Skeletal muscle cell (primary cell): Measurements from ENCODE around the gene CMTM7.
"Not testable (repeated sequence)": the region's sequence is repeated elsewhere in the genome, so short reads cannot be mapped to it uniquely, and the experiment has no call there.

Experiments used
- DNase-seq: peaks from one replicate; pipeline ENCODE4 v3.0.0-alpha.2; 2010; ENCODE audit warnings: low read depth
- H3K4me3 ChIP-seq: 2 replicates; pipeline ENCODE4 v1.5.1; 2011; ENCODE audit warnings: low read depth, mild to moderate bottlenecking, control low read depth, low read length, moderate library complexity

CMTM7 gene

DNA sequence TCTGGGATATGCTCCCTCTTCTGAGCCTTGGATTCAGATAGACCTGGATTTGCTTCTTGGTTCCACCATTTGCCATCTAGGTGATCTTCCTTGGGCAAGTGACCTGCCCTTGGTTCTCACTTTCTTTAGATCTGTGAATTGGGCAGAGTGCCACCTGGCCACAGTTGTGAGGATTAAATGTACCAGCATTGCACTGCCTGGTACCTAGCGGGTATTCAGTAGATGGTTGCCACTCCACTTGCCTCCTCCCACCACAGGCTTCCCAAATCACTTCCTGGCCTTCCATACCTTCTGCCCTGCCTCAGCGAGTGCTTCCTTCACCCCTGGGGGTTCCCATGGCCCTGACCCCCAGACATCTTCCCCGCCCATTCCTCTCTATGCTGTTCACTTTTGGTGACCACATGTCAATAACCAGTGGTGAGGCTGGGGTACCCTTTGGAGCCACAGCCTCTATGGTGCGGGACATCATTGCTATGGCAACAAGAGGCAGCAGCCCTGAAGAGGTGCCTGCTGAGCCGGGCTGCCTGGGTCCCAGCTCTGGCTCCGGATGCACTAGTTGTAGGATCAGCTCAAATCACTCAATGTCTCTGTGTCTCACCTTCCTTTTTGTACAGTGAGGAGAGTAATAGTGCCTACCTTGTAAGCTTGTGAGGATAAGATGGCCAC lies 40.5 kb downstream of the CMTM7 start:
- no peak for DNase-seq
- no peak overlapping the region for H3K4me3 ChIP-seq

DNA sequence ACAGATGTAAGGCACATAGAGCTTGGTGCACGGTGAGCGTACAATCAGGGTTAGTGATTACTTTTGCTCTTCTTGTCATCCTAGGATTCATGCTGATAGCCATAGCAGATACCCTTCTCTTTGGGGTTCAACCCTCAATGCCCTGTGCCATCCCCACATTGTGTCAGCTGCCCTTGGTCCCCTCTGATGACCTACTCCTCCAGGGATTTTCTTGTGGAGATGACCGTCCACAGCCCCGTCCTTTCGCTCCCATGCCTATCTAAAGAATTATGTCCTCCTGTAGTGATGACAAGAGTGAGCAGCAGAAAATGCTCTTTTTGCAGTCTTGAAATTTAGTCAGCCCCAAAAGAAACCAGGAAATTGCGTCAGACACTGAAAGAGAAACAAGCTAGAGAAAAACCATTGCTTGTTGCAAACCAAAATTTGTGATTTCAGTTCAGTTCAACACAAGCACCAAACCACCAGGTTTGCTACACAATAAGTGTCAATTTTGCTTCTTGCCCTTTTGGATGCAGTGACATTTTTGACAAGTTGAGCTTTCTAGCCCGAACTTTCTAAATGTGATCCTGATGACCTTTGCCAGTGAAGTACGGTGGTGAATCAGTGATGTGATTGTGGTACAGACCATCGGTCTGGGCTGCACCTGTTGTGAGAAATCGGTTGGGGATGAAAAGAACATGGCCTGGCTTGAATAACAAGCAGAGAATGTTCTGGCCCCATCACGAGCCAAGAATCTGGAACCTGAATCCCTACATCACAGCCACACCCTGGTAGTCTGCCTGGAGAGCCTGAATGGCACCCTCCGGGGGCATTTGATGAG lies 41.3 kb downstream of the CMTM7 start:
- DNase-seq = no peak
- no peak overlapping the region for H3K4me3 ChIP-seq

DNA sequence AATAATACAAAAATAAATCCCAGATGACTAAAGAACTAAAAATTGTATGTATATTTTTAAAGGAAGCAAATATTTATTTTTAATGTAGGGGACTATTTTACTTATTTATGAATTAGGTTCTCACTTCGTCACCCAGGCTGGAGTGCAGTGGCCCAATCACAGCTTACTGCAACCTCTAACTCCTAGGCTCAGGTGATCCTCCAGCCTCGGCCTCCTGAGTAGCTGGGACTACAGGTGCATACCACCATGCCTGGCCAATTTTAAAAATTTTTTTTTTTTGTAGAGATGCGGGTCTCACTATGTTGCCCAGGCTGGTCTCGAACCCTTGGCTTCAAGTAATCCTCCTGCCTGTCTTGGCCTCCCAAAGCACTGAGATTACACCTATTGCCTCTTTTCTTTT lies 42.6 kb downstream of the CMTM7 start:
- no peak overlapping the region for H3K4me3 ChIP-seq
- DNase-seq = no peak

DNA sequence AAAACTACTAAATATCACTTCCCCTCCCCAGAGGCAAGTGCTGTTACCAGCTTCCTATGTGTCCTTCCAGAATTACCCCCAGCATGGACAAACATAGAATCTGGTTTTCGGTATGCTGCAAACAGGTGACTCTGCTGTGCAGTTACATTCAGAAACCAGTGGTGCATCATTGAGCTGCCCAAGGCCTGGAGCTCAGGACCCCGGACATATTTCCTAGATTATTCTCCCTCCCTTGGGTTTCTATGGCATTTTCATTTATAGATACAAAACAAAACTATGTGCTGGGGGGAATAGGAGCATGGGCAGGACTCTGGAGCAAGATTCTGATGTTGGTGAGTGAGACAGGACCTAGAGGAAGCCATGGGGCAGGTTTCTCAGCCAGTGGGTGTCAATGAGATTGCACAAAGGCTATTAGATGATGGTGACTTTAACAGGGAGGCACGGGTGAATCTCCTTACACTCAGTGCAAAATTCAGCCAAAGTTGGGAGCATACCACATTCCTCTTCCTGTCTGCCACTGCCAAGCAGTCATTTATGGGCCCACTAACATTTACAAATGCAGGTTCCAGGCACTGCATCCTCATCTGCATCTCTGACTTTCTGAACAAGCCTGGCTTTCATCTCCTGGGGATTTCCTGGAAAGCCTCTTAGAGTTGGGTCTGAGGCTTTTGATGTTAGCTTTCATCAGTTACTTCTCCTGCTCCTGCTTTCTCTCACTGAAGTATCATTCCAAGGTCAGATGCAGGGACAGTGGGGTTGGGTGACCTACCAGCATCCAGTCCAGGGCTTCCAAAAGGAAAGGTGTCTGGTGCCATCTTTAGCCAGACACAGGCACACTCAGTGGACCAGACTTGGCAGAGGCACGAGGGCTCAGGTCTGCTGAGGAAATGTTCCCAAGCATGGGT lies 44.5 kb downstream of the CMTM7 start:
- DNase-seq = no peak

DNA sequence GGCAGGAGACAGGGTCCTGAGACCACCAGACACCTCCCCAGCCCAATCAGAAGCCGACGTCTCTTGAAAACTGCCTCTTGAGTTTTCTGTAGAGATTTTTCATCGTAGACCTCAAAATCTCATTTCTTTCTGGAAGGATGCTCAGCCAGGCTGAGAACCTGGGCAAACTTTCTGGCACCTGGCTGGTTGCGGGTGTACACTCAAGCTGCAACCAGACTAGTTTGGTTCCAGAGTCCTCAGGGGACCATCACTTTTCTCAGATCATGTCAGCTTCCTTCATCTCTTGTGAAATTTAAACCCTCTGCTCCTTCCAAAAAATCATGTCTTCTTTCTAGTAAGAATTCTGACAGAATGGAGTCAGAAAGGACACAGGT lies 45.1 kb downstream of the CMTM7 start:
- DNase-seq = no peak
- H3K4me3 ChIP-seq = no peak overlapping the region

More for the DNA sequence above, 44.5 kb downstream of the CMTM7 start:
- no peak overlapping the region for H3K4me3 ChIP-seq

DNA sequence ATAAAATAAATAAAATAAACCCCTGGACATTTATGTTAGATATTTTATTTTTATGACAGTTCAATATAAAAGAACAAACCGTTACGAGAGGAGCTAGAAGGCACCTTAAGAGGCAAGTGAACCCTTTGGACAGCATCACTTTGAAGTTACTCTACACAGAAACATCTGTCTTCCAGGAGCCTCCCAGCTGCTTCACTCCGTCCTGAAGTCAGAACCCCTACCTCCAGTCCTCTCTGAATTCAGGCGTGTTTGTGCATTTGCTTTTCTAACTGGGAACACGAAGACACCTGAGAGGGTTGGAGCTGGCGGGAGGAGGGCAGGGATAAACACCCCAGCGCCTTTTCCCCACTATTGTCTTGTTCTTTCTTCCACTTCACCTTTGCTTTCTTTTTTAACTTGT lies 46.2 kb downstream of the CMTM7 start:
- no peak for DNase-seq
- H3K4me3 ChIP-seq = no peak overlapping the region

DNA sequence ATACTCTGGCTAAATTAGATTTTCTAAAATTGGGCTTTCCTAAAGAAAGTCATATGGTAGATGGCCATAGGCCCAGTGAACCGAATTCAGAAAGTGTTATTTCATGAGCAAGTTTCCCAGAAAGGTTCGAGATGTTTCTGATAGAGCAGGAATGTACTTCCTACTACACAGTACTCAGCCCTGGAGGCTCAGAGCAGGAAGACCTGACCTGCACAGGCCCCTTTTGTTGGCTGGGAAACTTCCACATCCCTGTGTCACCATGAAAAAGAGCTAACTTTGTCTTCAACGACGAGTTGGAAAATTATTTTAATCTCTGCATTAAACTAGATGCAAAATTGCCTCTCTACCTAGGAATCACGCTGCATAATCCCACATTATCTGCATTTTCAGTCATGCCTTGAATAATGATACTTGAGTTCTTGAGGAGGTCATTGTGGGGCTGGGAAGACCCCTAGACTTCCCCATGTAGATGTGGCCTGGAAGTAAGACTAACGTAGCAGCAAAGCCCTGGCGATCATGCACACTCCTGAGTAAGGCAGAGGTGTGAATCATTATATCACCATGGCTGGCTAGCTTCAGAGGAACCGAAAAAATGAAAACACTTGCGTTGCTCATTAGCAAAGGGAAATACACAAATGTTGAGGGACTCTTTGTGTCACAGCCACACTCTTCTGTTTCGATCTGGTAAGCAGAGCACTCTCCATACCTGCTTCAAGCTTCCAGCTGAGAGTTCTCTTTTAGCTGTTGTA lies 47.1 kb downstream of the CMTM7 start:
- no peak overlapping the region for H3K4me3 ChIP-seq
- no peak for DNase-seq

DNA sequence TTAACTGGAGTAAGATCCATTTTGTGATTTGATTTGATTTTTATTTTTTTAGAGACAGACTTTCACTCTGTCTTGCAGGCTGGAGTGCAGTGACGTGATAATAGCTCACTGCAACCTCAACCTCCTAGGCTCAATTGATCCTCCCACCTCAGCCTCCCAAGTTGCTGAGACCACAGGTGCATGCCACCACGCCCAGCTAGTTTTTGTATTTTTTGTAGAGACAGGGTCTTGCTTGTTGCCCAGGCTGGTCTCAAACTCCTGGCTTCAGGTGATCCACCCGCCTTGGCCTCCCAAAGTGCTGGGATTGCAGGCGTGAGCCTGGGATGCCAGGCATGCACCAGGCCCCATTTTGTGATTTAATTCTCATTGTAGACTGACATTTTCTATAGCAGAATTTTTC lies 47.8 kb downstream of the CMTM7 start:
- not testable (repeated sequence) for DNase-seq, H3K4me3 ChIP-seq

DNA sequence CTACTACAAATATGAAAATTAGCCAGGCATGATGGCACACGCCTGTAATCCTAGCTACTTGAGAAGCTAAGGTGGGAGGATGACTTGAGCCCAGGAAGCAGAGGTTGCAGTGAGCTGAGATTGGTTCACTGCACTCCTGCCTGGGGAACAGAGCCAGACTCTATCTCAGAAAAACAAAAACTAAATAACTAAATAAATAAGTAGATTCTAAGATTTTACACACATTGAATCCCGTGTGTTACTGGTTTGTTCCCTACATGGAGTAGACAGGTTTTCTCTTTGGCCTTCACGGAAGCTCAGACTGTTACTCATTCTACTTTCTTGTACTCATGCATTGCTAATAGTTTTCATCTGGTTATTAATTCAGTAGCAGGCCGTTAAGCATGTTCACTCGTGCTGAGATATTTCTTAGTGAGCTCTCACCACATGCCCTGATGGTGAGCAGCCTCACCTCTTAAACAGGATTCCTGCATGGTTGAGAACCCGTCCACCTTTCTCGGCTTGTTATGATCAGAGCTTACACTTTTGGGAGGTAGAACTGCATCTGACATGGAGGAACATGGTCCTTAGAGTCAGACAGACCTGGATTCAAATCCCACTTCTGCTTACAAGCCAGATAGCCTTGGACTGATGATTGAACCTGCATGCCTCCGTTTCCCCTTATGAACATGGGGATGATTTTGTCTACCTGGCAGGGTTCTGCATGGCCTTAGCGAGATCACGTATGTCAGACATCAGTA lies 49.1 kb downstream of the CMTM7 start:
- no peak for DNase-seq

DNA sequence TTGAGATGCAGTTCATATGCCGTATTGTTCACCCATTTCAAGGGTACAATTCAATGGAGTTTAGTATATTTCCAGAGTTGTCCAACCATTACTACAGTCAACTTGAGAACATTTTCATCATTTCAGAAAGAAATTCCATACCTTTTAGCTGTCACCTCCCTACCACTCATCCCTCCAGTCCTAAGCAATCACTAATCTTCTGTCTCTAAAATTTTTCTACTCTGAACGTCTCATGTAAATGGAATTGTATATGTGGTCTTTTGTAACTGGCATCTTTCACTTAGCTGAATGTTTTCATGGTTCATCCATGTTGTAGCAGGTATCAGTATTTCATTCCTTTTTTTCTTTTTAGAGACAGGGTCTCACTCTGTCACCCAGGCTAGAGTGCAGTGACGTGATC lies 51.1 kb downstream of the CMTM7 start:
- DNase-seq = no peak
- H3K4me3 ChIP-seq = no peak overlapping the region

More for the DNA sequence above, 49.1 kb downstream of the CMTM7 start:
- H3K4me3 ChIP-seq = no peak overlapping the region

DNA sequence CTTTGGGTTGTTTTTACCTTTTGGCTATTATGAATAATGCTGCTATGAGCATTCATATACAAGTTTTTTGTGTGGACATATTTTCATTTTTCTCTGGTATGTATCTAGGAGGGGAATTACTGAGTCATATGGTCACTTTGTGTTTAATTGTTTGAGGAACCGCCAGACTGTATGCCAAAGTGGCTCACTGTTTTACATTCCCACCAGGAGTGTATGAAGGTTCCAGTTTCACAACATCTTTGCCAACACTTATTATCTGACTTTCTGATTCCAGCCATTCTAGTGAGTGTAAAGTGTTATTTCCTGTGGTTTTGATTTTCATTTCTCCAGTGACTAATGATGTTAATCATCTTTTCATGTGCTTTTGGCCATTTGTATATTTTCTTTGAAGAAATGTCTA lies 51.8 kb downstream of the CMTM7 start:
- H3K4me3 ChIP-seq = no peak overlapping the region
- no peak for DNase-seq

DNA sequence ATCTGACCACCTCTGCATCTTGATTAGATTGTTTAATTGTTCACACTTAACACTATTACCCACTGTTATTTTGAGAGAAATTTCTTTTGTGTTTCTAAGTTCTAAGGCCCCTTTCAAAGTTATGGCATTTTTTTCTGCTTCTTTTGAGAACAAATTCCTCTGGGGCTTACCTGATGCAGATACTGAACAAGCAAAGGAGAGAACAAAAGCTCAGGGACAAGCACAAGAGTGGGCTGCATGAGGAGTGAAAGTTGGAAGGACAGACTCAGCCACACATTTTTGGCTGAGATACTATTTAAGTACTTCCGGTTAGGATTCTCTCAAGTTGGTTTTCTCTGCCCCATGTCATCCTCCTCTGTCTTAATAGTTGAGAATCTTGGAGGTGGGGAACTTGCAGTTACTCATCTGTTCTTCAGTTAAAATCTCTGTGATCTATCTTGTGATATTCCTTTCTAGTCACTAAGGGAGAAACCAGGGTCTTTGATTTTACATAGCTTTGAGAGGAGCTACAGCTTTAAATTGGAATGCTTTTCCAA lies 56.3 kb downstream of the CMTM7 start:
- DNase-seq = no peak

DNA sequence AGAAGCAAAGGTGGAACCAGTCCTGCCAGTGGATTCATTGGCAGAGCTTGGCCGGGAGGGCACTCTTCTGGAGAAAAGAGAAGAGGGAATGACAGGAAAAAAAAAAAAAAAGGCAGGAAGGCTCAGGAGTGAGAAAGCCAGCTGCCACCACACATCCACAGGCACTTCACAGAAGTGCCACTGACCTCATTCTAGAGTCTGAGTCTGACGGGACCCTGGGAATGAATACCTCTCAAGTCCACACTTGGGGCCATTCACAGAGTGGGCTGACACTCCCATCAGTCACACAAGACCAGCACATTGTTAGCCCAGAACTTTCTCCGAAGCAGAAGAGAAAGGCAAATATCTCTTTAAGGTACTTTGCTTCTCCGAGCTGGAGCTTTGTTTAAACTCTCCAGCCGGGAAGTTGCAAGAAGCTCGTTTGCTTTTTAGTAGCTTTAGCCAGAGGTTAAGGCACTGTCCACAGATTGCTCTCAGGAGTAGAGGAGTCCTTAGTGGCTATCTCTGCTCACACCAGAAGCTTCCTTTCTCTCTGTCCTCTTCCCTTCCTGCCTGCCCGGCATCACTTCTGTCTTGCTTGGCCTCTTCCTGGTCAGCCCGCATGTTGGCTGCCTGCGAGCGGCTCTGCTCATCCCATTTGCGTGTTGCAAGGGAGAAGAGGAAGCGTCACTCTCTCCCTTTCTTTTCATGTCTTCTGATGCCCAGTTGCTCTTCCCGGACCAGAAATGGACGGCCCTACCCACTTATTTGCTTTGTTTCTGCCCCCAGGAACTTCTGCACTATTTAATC lies 57.2 kb downstream of the CMTM7 start:
- H3K4me3 ChIP-seq = no peak overlapping the region
- no peak for DNase-seq

More for the DNA sequence above, 56.3 kb downstream of the CMTM7 start:
- no peak overlapping the region for H3K4me3 ChIP-seq

DNA sequence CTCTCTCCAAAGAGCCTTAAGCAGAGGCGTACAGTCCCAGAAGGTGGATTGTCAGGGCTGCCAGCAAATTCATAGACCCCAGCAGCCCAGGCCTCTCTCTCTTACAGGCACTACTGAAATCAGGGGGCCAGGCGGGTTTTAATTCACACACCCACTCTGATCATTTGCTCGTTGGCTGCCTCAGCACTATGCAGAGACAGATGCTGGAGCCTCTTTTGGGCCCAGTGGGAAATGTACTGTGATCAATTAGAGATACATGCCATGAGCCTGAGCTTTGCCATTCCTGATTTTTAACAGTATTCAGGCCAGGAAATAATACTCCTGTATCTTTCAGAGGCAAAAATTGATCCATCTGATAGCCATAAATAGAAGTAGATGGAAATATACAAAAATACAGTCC lies 58.0 kb downstream of the CMTM7 start:
- DNase-seq = no peak
- H3K4me3 ChIP-seq = no peak overlapping the region

DNA sequence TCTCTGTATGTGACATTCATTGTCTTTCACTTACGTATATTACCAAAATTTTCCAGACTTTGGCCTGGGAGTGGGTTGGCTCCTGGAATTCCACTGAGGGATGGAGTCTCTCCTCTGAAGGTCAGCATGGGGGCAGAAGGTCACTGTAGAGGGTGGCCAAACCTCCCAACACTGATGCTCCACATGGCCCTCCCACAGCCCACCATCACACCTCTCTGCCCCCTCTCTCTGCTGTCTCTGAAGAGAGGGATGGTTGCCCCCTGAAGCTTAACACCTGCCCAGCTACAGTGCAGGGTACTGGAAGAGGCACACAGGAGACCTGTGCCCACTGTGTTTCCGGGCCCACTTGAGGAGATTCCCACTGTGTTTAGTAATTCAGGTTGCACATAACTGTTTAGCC lies 58.8 kb downstream of the CMTM7 start:
- DNase-seq = no peak
- H3K4me3 ChIP-seq = no peak overlapping the region

DNA sequence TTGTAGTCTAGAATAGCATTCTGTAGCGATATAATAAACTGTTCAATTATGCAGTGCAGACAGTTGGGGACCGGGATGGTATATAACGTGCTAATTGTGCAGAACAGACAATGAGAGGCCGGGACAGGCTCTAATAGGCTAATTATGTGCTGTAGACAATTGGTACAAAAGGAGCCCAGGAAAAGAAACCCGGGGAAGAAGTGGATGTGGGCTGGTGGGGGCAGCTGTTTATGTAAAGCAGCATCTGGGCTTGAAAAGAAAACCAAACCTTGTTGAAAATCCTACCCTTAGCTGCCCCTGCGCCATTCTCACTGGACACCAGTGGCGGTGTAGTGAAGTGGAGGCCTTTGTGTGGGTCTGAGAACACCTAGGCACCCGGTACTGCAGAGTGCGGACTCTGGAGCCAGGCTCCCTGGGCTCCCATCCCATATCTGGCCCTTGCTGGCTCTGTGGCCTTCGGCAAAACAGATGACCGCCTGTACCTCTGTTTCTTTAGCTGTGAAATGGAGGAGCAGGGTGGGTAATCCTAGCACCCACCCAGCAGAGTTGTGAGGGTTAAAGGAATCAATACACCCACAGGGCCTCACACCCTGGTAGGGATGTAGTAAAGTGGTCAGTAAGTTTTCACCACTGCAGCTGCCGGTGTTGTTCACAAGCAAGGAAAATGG lies 59.5 kb downstream of the CMTM7 start:
- no peak for DNase-seq
- H3K4me3 ChIP-seq = no peak overlapping the region

DNA sequence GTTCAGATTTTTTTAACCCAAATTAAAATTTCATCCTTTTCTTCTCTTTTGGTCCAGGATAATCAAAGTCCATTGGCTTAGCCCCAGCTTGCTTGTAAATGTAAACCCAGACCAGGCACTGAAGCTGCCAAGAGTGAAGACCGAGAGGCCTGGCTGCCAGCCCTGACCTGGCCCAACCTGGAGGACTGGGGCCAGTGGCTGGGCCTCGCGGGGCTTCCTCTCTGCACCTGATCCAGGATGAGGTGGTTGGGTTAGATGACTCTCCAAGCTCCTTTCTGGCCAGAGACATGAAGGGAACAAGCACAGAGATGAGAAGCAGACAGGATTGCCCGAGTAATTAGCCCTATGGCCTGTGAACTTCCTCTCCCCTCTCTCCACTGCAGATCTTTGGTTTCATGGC lies 60.4 kb downstream of the CMTM7 start:
- DNase-seq = no peak

More for the DNA sequence above, 60.4 kb downstream of the CMTM7 start:
- no peak overlapping the region for H3K4me3 ChIP-seq
